NCI-H524 (cell line): ENCODE measurements around the gene UMOD.
A peak's percentile ranks its signal among the peaks of the same experiment; 100 is the strongest.

Experiments used
- DNase-seq, 2 experiments: peaks; one replicate each; lab custom pipeline; 2025; lab: John Stamatoyannopoulos, UW

Gene UMOD

DNA sequence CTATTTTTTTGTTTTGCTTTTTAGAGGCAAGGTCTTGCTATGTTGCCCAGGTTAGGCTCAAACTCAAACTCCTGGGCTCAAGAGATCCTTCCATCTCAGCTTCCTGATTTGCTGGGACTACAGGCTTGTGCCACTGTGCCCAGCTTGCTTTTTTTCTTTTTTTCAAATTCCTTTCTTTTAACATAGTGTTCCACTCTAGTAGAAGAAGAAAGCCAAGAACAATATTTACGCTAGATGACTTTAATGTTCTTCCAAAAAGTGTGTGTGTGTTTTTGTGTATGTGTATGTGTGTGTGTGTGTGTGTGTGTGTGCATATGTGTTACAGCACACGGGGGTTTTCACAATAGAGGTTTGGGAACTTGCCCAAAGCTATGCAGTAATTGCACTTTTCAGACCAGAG lies 10.7 kb upstream of the UMOD start:
- DNase-seq: no peak

GRCh38 chr16:20359997-20360396 lies 7.5 kb upstream of the UMOD start:
- DNase-seq: peak in 1 of 2 experiments; percentile 1

- no peak for DNase-seq
Measured at GRCh38 chr16:20355114-20355782, 2.7 kb upstream of the UMOD start.

GRCh38 chr16:20353379-20353778 lies 864 bp upstream of the UMOD start:
- DNase-seq: no peak

GRCh38 chr16:20349615-20350014 lies 2.9 kb downstream of the UMOD start:
- DNase-seq: no peak

DNA sequence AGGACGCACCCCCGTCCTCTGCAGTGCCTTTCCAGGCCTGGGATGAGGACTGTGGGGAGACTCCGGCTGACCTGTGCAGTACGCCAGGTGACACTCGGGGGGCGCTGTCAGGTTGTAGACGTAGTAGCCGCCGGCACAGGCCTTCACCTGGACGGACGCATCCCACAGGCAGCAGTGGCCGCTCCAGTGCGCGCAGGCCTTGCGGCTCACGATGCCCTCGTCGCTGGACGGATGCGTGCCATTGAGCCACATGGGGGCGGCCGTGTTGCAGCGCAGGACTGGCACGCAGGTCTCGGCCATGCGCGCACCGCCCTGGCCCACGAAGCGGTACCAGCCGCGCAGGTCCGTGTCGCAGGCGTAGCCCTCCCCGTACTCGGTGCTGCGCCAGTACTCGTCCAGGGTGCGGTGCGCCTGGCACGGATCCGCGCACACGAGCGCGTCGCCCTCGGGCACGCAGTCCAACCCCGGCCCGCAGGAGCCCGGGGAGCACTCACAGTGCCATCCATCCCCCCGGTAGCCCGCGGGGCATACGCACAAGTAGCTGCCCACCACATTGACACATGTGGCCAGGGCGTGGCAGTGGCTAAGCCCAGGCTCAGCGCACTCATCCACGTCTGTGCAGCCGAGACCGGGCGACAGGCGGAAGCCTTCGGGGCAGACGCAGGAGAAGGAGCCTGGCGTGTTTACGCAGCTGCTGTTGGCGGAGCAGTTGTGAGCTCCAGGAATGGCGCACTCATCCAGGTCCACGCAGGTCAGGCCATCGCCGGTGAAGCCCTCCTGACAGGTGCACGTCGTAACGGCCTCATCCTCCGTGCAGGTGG lies 3.9 kb downstream of the UMOD start:
- peak in 1 of 2 experiments; percentile 8 for DNase-seq

DNA sequence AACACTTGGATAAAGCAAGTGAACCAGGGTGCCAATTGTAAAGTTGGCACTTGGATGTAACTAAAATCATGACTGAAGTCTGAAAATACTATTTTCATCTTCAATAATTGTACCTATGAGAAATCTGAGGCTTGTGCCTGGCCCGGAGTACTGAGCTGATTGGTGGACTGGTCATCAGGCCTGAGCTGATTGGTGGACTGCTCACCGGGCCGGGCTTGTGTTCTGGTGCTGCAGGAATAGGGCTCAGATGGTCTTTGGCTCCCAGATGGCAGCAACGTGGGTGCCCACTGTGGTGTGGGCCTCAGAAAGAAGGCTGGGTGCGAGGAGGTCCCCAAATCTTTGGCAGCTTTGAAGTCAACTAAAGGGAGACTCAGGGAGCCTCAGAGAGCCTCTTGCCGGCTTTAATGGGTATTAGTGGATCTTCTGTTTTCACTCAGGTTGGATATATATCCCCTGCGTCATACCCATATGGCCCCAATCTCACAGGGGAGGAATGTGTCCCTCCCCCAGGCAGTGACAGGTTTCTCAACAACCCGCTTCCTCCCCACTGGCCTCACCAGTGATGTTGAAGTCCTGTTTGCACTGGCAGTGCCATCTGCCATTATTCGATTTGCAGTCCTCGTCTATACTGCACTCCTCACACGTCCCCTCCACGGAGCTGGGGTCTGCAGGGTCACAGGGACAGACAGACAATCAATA lies 4.7 kb downstream of the UMOD start:
- no peak for DNase-seq

DNA sequence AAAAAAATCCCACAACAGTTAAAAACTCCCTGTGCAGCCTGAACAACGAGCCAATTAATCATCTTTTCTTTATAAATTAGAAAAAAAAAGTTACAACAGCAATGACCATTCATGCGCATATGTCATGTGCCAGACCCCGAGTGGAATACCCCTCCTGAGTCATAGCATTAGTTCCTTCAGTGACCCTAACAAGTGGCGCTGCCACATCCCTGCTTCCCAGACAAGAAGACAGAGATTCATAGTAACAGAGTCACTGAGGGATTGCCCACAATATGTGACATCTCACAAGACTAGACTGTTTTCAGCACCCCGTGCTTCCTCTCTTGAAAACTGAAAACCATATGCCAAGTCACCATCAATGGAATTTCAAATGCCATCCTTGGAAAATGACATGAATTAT lies 7.9 kb downstream of the UMOD start:
- DNase-seq: no peak

- DNase-seq: no peak
Measured at GRCh38 chr16:20339744-20340143, 12.8 kb downstream of the UMOD start.

- no peak for DNase-seq
Measured at GRCh38 chr16:20336955-20337354, 15.6 kb downstream of the UMOD start.

GRCh38 chr16:20334396-20334795 lies 18.1 kb downstream of the UMOD start:
- DNase-seq: no peak

GRCh38 chr16:20333120-20333519 lies 19.4 kb downstream of the UMOD start:
- no peak for DNase-seq

DNA sequence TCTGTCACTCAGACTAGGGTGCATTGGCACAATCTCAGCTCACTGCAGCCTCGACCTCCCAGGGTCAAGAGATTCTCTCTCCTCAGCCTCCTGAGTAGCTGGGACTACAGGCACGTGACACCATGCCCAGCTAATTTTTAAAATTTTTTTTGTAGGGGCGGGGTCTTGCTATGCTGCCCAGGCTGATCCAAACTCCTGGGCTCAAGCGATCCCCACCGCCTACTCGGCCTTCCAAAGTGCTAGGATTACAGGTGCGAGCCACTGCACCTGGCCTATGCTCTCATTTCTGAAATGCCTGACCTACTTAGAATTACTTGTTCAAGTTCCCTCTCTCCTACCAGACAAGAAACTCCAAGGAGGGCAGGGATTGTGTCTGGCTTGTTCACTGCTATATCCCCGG lies 20.1 kb downstream of the UMOD start:
- no peak for DNase-seq

DNA sequence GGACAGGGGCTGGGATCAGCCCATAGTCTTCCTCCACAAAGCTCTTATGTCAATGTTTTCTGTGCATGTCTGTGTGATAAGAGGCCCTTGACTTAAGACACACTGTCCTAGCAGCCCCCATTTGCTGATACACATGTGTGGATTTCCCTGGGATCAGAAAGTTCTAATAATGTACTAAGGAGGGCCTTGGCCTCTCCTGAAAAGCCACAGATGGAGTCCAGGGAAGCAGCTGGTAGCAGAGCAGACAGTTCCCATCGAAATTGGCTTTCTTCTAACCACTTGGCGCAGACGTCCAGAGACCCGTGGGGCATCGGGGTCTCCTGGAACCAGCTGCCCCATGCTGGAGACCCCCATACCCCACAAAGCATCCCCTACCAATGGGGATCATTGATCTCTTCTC lies 20.9 kb downstream of the UMOD start:
- DNase-seq: no peak

GRCh38 chr16:20329392-20330138 lies 22.9 kb downstream of the UMOD start:
- DNase-seq: no peak

- DNase-seq: no peak
Measured at GRCh38 chr16:20327444-20328041, 25.0 kb downstream of the UMOD start, which contains the start of gene GP2. TSS of gene GP2 (minus strand) at chr16:20327513. CDS start at chr16:20326431, 1,082 bp downstream.

DNA sequence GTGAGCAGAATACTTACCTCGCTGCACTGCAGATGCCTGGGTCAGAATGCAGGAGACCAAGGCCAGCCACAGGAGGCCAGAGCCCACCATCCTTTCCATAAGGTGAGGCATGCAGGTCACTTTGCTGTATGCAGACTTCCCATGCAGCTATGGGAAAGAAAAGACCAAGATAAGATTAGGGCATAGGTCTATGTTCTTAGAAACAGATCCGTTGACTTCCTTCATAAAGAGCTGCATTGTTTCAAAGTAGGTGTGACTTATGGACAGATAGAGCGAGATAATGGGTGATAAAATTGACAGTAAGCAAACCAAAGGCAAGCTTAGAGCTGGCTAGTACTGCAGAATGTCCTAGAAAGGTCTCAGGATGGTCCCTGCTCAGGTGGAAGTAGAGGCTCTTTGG lies 26.2 kb downstream of the UMOD start:
- no peak for DNase-seq

- no peak for DNase-seq
Measured at GRCh38 chr16:20325005-20325404, 27.5 kb downstream of the UMOD start.

DNA sequence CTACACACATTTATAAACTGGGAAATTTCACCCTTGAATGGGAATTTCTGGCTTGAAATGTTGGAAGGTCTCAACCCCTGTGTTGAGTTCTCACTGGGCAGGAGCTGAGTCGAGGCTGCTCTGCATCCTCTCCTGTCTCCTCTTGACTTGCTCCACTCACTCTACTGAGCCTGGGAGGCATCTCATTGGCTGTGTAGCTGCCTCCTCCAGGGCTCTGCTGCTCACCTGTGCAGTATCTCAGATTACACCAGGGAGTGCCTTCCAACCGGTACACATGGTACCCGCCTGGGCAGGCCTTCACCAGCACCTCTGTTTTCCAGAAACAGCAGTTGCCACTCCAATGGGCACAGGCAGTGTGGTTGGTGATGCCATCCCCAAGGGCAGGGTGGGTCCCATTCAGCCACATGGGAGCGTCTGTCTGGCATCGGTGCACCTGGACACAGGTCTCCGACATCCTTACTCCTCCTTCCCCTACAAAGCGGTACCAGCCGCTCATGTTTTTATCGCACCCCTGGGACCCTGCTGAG lies 28.9 kb downstream of the UMOD start:
- no peak for DNase-seq

DNA sequence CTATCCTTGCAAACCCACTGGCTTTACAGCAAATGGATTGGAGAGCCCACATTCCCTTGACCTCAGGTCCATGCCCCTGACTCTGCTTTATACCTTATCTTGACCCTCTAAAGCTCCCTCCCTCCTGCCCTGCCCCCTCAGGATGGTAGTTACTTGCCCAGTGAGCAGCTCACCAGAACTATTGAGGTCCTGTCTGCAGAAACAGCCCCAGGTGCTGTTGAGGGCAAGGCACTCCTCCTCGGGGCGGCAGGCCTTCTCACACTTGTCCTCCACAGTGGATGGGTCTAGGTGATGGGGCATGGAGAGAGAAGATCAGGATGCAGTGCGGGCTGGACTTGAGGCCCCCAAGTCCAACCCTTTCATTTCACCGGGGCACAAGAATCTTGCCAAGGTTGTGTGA lies 29.8 kb downstream of the UMOD start:
- DNase-seq: no peak

GRCh38 chr16:20321671-20322070 lies 30.8 kb downstream of the UMOD start:
- no peak for DNase-seq
